Progenitor cell of endocrine pancreas (in vitro differentiated cells): ENCODE results near the gene ARFGAP2. TPM values are rescaled to one million over a fixed set of nuclear protein-coding genes. Genes with fewer than 3 reads are reported as not detected.

Experiments
- DNase-seq: peaks from one replicate; pipeline ENCODE4 v3.0.0; 2021; ENCODE audit warnings: low spot score; ENCODE audit not compliant: unreplicated experiment
- H3K27ac Mint-ChIP-seq: 2 replicates; pipeline ENCODE4 v1.8.0; 2021; ENCODE audit warnings: mild to moderate bottlenecking, moderate library complexity, mixed read lengths
- H3K27me3 Mint-ChIP-seq: 2 replicates; pipeline ENCODE4 v1.8.0; 2021; ENCODE audit warnings: mixed read lengths
- H3K36me3 Mint-ChIP-seq: 2 replicates; pipeline ENCODE4 v1.8.0; 2022; ENCODE audit warnings: mixed read lengths; ENCODE audit not compliant: insufficient read depth
- H3K4me1 Mint-ChIP-seq: 2 replicates; pipeline ENCODE4 v1.8.0; 2021; ENCODE audit warnings: low read depth, mixed read lengths
- H3K4me3 Mint-ChIP-seq: 2 replicates; pipeline ENCODE4 v1.8.0; 2021; ENCODE audit warnings: low read depth, mild to moderate bottlenecking, moderate library complexity, mixed read lengths
- H3K9me3 Mint-ChIP-seq: 2 replicates; pipeline ENCODE4 v1.8.0; 2021; ENCODE audit warnings: low read depth, mixed read lengths
- CTCF ChIP-seq: fragments of 200-600 bp; sonication (generic); IDR thresholded peaks from one replicate; pipeline ENCODE4 v1.5.0; 2021; ENCODE audit warnings: antibody characterized with exemption, mild to moderate bottlenecking; ENCODE audit not compliant: unreplicated experiment
- total RNA-seq: library from RNA; stranded (reverse); gene quantifications from 2 replicates; pipeline ENCODE4 v1.2.1, GENCODE V29; 2021

Gene ARFGAP2
- total RNA-seq, 1 donor from 2014 or later, result 109 TPM

GRCh38 chr11:47132981-47133380, 43.7 kb downstream of the ARFGAP2 start:
- peaks cover 10% of the 10 kb centered on the region for H3K36me3 Mint-ChIP-seq
- no peak overlapping the region for H3K27ac Mint-ChIP-seq
- H3K4me1 Mint-ChIP-seq, result peaks cover 25% of the 10 kb centered on the region
- H3K4me3 Mint-ChIP-seq, result no peak overlapping the region
- no peak for DNase-seq
- no peaks in the 10 kb centered on the region for H3K9me3 Mint-ChIP-seq
- no peak for TF ChIP-seq CTCF
- H3K27me3 Mint-ChIP-seq, result no peaks in the 10 kb centered on the region

GRCh38 chr11:47132490-47132889, 44.2 kb downstream of the ARFGAP2 start:
- Mint-ChIP-seq H3K27me3 (no peaks in the 10 kb centered on the region), H3K9me3 (no peaks in the 10 kb centered on the region), H3K4me1 (peaks cover 26% of the 10 kb centered on the region), H3K27ac (no peak overlapping the region), H3K4me3 (no peak overlapping the region), H3K36me3 (peaks cover 5% of the 10 kb centered on the region)
- DNase-seq, result no peak
- no peak for TF ChIP-seq CTCF

- Mint-ChIP-seq H3K4me1 (peaks cover 35% of the 10 kb centered on the region), H3K27me3 (no peaks in the 10 kb centered on the region), H3K4me3 (no peak overlapping the region), H3K36me3 (peaks cover 2% of the 10 kb centered on the region), H3K9me3 (no peaks in the 10 kb centered on the region), H3K27ac (no peak overlapping the region)
- TF ChIP-seq CTCF, result no peak
- no peak for DNase-seq
Measured at GRCh38 chr11:47131136-47131535, 45.5 kb downstream of the ARFGAP2 start.

- Mint-ChIP-seq H3K4me1 (peaks cover 37% of the 10 kb centered on the region), H3K9me3 (no peaks in the 10 kb centered on the region), H3K27ac (no peak overlapping the region), H3K27me3 (no peaks in the 10 kb centered on the region), H3K36me3 (no peaks in the 10 kb centered on the region), H3K4me3 (no peak overlapping the region)
- DNase-seq, result no peak
- TF ChIP-seq CTCF, result no peak
Measured at GRCh38 chr11:47130543-47130942, 46.1 kb downstream of the ARFGAP2 start.

- Mint-ChIP-seq H3K4me3 (no peak overlapping the region), H3K27ac (no peak overlapping the region), H3K4me1 (peaks cover 30% of the 10 kb centered on the region), H3K36me3 (no peaks in the 10 kb centered on the region), H3K27me3 (no peaks in the 10 kb centered on the region), H3K9me3 (no peaks in the 10 kb centered on the region)
- TF ChIP-seq CTCF, result no peak
- no peak for DNase-seq
Measured at GRCh38 chr11:47127213-47127612, 49.5 kb downstream of the ARFGAP2 start.
